ENCODE results near the gene PDE1C.

- TF ChIP-seq CTCF (conservative IDR thresholded peaks at IDR 0.05; ENCODE audit: low read depth, low read length) (no peak), RCOR1 (IDR thresholded peaks at IDR 0.05; ENCODE audit: insufficient replicate concordance, low read length) (no peak), USF2 (IDR thresholded peaks at IDR 0.05; ENCODE audit: low read depth, low read length) (no peak), NFE2L2 (IDR thresholded peaks at IDR 0.05; ENCODE audit: low read depth, low read length) (no peak), RAD21 (IDR thresholded peaks at IDR 0.05; ENCODE audit: low read length) (no peak)
These were observed 44.7 kb downstream of the PDE1C start for GRCh38 chr7:32025381-32026082.

Data from IMR-90 (cell line).